ENCODE measurements around the gene FLVCR1. TPM values are rescaled to one million over a fixed set of nuclear protein-coding genes. Genes with fewer than 3 reads are reported as not detected.

The FLVCR1 gene
- total and polyA plus RNA-seq, 9 of the 15 experiments (the other 6 are each of a cell fraction or from before 2014, with no cell fraction given), result 5.2 to 18.0 (median 12.5) TPM

GRCh38 chr1:212827831-212828278 is 30.2 kb upstream of the FLVCR1 start (continued):
- TF ChIP-seq REST (IDR thresholded peaks at IDR 0.05; ENCODE audit: borderline replicate concordance) (no peak), REST (CRISPR knock-in tag; IDR thresholded peaks at IDR 0.05; ENCODE audit: low read depth) (no peak), PTTG1 (tag; IDR thresholded peaks at IDR 0.05; ENCODE audit: low read depth) (no peak), ZC3H11A (IDR thresholded peaks at IDR 0.05; ENCODE audit: low read depth, low read length) (no peak), KLF10 (CRISPR knock-in tag; IDR thresholded peaks at IDR 0.05) (no peak), ATF1 (CRISPR knock-in tag; IDR thresholded peaks at IDR 0.05) (no peak), ATF1 (tag; IDR thresholded peaks at IDR 0.05) (no peak), EZH2 (IDR thresholded peaks at IDR 0.05; ENCODE audit: borderline replicate concordance, low read depth, low read length) (no peak), BRF1 (IDR thresholded peaks at IDR 0.05; ENCODE audit: borderline replicate concordance, extremely low read depth, insufficient read length) (no peak), SMC3 (conservative IDR thresholded peaks at IDR 0.05; ENCODE audit: insufficient read depth, low read depth, low read length) (no peak), SNAPC5 (CRISPR knock-in tag; IDR thresholded peaks at IDR 0.05) (no peak)
